WI38 (cell line): ENCODE results near the gene HKDC1.

ENCODE experiments used
- H3K4me3 ChIP-seq: 2 replicates; pipeline ENCODE4 v1.5.1; 2011; ENCODE audit warnings: low read depth, mild to moderate bottlenecking, control low read depth, low read length
- CTCF ChIP-seq: IDR thresholded peaks from 2 replicates; pipeline ENCODE4 v1.5.1; 2012; ENCODE audit warnings: low read depth, mild to moderate bottlenecking, control low read depth, low read length

HKDC1 gene

DNA sequence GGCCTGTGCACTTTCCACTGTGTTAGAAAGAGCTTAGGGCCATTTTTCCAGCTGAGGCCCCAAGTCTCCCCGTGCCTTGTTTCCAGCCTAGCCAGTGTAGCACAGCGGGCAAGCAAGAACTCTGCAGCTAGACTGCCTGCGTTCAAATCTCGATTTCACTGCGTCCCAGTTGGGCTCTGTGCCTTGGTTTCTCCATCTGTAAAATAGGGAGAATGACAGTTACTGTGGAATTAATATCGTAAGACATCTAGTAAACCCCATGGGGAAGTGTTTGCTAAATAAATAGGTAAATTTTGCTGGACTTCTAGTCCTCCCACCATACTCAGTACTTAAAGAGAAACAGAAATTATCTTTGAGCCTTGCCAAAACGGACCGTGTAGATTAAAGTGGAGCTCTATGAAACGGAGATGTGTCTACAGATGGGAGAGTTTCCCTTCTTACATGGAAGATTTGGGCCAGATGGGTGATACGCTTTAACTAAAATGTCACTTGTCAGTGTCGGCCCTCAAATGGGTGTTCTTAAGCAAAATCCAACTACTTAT, 3.5 kb upstream of the HKDC1 start:
- no peak for TF ChIP-seq CTCF
- H3K4me3 ChIP-seq = no peak overlapping the region

DNA sequence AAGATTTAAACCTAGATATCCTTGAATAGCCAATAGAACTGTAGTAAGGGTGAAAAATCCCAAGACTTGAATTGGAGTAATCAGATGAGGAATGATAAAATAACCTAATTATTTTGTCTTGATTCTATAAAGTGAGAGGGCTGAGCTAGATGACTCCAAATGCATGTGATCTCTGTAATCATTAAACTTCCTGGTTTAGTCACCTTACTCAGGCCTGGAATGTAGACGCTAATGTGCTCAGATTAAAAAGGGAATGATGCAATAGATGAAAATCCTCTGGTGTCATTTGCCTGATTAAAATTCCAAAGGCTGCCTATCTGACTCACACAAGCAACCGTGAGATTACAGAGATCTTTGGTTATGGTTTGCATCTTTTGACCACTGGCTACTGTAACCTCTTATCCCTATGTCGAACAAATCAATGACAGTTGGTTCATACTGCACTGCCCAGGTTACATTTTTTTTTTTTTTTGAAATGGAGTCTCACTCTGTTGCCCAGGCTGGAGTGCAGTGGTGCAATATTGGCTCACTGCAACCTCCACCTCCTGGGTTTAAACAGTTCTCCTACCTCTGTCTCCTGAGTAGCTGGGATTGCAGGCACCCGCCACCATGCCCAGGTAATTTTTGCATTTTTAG, 2.9 kb upstream of the HKDC1 start:
- TF ChIP-seq CTCF = no peak
- H3K4me3 ChIP-seq = no peak overlapping the region

- TF ChIP-seq CTCF = no peak
- no peak overlapping the region for H3K4me3 ChIP-seq
Measured at GRCh38 chr10:69218831-69219230, 1.3 kb upstream of the HKDC1 start.

- TF ChIP-seq CTCF = no peak
- no peak overlapping the region for H3K4me3 ChIP-seq
Measured at GRCh38 chr10:69220507-69220906, 375 bp downstream of the HKDC1 start.

DNA sequence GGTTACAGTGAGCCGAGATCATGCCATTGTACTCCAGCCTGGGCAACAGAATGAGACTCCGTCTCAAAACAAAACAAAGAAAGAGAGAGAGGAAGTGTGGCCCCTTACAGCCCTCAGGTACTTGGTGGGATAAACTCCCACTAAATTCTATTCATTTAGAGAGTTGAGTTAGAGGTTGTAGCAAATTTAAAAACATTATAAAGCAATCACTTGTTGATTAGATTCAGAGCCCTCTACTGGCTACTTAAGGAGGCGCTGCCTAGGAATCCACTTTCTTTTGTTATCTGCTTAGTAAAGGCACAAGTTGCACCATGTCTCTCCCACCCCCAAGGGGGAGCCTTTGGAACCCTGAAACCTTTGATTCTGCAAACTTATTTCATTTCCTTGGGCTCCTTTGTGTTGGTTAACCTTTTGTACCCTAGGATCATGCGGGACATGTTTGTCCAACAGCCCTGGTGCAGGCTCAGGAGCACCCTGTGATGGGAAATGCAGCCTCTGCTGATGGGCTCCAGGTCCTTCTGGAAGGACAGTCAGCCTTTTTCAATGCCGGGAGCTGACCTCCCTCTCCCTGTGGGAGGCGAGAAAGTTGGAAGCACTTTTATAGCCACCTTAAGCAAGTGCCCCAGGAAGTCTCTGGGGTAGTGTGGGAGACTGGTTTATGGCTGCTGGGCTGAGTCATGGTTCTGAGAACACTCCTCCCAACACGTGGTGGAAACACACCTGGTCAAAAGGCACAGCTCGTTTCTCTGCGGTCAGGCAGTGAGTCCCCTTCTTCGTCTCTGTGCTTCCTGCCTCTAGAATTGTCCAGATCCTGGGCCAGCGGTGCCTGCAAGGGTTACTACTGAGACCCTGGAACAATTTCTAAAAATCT, 2.3 kb downstream of the HKDC1 start:
- TF ChIP-seq CTCF = peak; percentile 65
- H3K4me3 ChIP-seq = no peak overlapping the region

- no peak overlapping the region for H3K4me3 ChIP-seq
Measured at GRCh38 chr10:69223028-69223342, 2.9 kb downstream of the HKDC1 start.

More at GRCh38 chr10:69223028-69223342, 2.9 kb downstream of the HKDC1 start:
- no peak for TF ChIP-seq CTCF
